CD4-positive, alpha-beta T cell treated with Interleukin-17A for 4 hours (primary cell): ENCODE results near the gene PSMC6.

Source experiments
- DNase-seq: peaks from one replicate; pipeline ENCODE4 v3.0.0-alpha.2; 2020; ENCODE audit warnings: mixed read lengths

Gene PSMC6

DNA sequence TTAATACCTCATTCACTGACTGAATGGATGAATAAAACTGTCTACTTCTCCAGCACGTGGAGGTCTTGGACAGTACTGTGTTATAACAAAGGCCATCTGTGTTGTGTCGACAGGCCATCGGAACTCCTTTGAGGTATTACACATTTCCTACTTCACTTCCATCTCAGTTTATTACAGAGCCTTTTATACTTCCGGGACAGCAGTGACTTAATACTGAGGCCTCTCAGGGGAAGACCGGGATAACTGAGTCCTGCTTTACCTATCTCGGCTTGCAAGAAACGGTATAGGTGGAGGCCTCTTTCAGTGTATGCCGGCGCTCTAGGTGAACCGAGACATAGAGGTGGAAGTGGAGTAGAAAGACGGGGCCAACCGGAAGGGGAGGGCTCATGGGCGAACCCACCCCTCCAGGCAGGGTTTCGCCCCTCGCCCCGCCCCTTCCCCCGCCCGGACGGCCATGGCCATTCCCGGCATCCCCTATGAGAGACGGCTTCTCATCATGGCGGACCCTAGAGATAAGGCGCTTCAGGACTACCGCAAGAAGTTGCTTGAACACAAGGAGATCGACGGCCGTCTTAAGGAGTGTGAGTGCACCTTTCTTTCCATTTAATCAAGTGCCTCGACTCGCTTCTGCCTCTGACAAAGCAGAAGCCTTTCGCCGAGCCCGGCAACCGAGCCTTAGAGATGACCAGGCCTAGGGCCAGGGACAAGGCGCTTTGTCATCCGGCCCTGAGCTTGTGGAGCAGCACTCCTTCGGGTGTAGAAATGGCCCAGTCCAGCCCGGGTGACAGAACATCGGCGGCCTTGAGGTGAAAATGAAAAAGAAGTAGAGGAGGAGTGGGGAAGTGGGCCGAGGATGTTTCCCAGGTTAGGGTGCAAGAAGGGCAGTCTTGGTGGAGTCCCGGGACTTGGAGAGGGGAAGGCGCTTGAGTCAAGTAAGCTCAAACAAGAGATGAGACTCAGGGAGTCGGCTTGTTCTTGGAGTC lies at the start of gene PSMC6:
TSS of gene PSMC6 (plus strand) at position 477 of the 983 bp plus-strand sequence. CDS start at position 497, 20 bp downstream.
- peak; percentile 98 for DNase-seq

DNA sequence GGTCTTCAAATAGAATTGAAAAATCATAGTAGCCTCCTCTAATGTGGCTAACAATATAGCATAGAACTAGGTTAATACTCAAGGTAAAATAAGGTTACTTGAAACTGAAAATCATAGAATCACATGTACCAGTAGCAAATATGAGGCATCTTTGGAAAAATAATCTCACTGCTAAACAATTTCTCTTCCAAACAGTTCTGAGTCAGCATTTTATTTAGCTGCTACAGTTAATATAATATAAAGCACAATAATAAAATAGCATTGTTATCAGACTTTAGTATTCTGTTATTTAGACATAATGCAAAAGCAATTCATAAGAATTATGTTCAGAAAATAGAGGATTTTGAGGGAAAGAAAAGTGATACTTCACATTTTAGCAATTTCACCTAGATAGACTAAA lies 46.7 kb upstream of the PSMC6 start:
- DNase-seq: no peak

DNA sequence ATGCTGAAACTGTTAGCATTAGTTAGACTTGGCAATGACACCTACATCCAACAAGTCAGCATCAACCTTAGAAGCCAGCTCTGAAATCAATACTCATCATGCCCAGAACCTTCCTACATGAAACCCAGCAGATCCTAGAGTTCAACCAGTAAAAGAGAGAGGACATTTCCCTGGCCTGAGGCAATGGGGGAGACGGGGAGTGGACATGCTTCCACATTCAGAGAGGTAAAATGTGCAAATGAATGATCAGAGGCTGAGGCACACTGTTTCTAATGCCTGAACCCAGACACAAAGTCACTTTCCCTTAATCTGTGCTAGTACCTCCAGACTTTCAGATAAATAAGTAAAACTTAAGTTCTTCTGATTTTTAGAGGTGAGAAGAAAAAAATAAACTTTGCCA lies 46.2 kb upstream of the PSMC6 start:
- DNase-seq: no peak

DNA sequence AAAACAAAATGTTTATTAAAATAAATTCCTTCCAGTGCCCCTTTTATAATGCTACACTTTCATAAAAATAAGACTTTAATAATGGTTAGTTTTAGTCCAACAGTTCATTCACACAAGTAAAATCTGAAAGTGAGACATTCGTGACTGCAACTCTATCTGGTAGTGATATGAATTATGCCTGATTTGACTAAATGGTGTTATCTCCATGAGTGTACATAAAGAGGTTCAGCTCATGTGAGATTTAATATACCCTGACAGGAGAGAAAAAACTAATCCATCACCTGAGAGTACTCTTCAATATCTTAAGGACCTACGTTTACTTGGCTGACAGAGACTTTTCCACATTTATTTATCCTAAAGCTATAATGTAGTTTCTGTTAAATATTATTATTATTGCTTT lies 45.7 kb upstream of the PSMC6 start:
- no peak for DNase-seq

DNA sequence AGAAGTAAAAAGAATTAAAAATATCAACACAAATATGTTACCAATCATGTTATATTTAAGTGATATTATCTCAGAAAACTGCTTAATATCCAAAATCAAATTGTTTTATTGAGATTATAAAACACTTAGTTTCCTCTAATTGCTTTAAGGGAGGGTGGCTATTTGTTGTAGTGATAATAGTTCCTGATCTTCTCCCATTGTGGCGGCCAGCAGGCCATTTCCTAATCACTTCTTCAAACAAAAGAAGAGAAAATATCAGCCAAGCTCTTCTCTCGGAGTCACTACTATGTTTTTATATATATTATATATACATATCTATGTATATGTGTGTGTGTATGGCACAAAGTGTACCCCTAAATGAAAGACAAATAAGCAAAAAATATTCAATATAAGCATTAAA lies 43.1 kb upstream of the PSMC6 start:
- DNase-seq: no peak

DNA sequence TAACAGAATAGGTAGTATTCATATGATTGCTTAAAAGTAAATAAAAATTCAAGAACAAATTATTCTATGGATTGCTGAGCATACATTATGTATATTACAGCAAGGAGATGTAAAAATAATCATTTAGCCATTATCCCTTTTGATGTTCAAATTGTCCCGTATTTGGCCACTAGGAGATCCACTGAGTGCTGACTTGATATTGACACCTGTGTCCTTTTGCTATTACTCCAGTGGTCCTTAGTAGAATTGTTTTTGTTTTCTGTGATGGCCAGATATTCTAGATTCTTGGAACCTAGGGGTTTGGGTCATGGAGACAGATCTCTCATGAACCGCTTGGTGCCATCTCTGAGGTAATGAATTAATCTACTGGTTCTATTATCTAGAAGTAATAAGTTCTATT lies 28.4 kb upstream of the PSMC6 start:
- no peak for DNase-seq

DNA sequence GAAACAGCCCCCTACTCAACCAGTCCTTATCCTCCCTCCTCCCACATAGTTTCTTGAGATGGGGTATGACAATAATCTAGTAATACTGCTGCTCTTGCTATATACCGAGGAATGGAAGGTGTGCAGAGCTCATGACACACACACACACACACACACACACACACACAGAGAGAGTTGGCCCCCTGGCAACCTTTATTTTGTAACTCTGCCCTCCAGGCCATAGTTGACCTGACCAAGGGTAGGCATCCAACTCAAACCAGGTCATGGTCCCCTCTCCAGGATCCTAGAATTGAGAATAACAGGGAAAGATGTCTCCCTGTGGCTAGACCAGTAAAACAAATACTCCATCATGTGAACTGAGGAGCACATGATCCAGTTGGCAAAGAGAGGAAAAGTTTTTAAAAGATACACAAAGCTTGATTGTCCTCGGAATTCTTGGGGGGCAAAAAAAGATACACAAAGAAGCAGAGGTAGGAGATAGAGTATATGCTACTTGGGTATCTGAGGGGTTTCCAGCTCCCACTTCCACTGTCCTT lies 22.9 kb upstream of the PSMC6 start:
- no peak for DNase-seq

DNA sequence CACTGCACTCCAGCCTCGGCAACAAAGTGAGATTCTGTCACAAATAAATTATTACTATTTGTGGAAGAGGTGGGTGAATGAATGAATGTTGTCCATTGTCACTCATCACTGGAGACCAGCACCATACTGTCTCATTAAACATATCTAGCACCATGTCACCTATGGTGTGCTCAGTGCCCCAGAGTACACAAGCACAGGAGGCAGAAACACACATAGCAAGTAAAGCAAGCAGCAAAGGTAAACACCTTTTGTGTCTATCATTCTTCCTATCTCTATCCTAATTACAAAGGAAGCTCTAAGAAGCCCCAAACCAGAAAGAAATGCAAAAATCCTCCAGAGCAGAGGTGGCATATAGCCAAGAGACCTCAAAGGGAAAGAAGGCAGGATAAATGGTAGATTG lies 20.8 kb upstream of the PSMC6 start:
- no peak for DNase-seq

DNA sequence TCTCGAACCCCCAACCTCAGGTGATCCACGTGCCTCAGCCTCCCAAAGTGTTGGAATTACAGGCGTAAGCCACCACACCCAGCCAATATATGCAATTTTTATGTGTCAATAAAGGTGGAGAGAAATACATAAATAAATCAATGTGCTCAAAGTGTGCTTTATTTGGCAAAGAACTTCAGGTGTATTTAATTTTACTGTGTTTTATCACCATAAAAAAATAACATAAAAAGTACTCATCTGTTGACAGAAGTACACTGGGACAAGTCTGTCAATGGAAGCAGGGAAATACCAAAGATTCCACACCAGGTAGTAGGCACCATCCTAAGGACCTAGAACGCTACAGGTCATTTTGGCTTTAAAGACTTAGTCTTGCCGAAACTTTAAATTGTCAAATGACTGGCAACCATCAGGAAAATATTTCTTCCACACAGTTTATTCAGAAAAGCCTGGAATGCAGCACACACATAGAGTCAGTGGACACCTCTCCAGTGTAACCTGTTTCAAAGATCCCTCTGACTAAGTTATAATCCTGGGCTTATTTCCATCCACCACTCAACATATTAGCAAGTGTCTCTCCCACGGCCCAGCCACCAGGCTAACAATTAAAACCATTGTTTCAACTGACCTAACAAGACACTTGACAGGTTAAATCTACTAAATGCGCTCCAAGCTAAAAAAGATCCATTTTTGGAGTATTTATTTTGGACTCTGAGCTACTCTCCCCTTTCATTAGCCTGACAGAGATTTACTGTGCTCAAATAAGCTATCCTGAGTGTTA lies 15.8 kb upstream of the PSMC6 start:
- DNase-seq: no peak

DNA sequence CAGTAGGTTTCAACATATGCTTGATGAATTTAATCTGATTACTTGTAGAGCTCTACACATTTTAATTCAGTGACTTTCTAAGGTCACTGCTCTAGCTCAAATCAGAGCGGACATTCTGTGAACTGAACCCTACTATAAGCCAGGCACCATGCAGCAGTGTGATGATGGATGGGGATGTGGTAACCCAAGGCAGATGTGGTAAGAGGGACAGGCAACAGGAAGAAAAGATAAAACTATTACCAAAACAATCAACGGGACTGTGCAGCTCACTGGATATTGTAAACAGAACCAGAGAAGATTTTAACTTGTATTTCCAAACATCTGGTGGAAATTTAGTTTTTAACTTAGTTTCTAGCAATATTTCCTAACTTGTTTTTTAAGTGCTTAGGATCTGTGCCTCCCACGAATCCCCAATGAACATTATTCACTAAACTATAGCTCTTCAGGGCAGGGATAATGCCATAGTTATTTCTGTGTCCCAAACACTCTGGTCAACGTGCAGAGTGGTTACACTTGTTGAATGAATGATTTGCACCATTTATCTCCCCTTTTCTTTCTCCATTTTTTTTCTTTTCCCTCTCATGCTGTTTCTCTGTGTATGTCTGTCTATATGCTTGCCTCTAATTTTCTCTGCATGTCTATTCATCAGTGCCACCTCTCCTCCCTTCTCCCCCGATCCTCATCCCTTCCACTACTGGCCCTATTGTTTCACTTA lies 14.6 kb upstream of the PSMC6 start:
- peak; percentile 35 for DNase-seq

DNA sequence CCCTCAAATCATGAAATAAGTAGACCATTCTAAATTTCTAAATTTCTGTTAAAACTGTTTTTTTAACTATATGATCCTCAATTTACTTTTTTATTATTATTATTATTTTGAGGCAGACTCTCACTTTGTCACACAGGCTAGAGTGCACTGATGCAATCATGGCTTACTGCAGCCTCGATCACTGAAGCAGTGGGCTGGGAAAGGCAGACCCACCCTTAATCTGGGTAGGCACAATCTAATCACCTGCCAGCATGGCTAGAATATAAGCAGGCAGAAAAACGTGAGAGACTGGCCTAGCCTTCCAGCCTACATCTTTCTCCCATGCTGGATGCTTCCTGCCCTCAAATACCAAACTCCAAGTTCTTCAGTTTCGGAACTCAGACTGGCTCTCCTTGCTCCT lies 14.0 kb upstream of the PSMC6 start:
- no peak for DNase-seq

DNA sequence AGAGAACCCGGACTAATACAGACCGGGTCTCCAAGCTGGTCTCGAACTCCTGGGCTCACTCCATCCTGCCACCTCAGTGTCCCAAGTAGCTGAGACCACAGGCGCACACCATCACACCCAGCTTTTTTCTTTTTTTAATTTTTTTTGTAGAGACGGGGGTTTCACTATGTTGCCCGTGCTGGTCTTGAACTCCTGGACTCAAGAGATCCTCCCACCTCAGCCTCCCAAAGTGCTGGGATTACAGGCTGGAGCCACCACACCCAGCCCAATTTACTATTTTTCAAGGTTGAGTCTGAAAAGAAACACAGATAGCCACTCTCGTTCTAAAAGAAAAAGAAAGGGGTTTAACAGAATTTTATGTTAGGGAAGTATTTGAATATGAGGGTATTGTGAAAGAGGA lies 13.5 kb upstream of the PSMC6 start:
- no peak for DNase-seq

DNA sequence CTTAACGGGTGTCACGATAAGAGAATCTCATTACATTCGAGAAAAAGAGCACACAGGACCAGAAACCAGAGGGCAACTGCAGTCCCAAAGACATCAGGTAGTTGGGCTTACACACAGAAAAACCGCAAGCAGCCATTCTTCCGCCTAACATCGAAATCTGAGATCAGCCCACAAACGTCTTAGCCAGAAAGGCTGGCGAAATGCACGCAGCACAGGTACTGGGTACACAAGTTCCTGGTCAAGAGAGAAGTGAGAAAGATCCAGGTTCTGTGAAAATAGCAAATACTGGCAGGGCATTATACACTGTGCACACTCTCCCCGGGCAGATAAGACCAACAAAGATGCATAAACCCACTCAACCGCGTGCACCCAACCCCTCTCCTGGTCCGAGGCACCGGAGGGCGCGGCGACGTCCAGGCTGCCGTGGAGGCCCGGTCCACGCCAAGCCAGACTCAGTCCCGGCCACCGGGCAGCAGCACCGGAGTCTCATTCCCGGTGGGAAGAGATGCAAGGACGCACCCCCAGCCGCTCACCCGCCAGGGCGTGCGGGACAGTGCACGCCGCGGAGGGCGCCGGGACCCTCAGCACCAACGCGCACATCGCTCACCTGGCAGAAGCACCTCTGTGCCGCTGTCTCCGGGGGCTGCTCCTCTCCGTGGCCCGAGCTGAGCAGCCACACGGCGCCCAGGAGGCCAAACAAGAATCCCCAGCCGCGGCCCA lies 12.1 kb upstream of the PSMC6 start:
- DNase-seq: peak; percentile 72

DNA sequence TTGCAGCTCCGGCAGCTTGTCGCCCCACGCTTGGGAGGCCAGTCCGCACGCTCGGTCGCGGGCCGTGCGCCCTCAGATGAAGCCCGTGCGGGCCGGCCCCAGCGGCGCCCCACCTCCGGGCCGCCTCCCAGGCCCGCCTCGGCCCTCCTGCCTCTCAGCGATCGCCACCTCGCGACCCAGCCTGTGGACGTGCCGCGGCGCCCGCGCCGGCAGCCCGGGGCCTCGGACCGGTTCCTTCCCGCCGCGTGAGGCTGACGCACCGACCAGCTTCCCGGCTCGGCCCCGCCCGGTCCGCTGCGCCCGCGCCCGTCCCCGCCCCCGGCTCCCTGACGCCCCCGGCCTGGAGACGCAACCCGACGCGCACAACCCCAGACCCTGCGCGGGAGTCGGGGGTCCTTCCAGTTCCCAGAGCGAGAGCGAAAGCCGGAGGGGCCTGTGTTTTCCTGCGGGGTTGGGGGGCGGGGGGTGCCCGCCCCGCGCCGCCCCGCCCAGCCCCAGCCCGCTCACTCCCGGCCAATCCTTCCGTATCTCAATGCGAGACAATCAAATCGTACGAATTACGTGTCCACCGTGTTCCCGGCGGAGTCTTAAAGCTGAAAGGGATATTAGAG lies 11.4 kb upstream of the PSMC6 start, which contains the start of gene ERO1A:
TSS of gene ERO1A (minus strand) at position 78 of the 611 bp plus-strand sequence. CDS start at position 1, 77 bp downstream.
- peak; percentile 71 for DNase-seq

DNA sequence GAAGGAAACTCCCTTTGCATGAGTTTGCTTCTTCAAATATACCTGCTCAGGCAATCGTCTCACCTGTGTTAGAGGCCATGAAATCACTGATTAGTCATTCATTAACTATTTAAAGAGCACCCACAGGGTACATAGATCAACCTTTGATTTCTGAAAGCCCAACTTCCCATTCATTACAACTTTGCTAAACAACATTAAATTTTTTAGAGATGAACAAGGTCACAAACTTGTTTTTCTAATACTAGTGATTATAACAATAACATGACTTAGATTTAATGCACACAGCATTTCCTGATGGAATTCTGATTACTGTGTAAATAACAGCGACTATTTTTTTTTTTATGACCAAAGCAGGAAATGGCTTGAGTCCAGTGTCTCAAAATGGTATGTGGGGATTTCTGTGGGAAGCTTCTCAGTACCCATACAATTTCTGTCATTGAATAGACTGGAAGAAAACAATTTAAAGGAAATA lies 6.3 kb upstream of the PSMC6 start:
- DNase-seq: no peak

DNA sequence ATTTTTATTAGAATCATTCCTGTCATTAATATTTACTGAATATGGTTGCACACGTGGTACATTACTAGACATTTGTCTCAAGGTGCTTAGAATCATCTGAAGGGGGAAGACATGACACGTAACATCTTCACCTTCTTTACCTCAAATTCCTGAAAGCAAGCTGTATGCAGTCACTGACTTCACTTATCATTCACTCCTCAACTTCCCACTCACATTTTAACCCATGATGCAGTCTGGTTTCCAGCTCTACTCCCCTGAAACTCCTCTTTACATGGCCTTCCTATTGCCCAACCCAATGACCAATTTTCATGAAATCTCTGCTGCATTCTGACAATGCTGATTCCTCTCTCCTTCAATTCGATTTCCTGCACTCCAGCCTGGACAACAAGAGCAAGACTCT lies 5.8 kb upstream of the PSMC6 start:
- DNase-seq: no peak

DNA sequence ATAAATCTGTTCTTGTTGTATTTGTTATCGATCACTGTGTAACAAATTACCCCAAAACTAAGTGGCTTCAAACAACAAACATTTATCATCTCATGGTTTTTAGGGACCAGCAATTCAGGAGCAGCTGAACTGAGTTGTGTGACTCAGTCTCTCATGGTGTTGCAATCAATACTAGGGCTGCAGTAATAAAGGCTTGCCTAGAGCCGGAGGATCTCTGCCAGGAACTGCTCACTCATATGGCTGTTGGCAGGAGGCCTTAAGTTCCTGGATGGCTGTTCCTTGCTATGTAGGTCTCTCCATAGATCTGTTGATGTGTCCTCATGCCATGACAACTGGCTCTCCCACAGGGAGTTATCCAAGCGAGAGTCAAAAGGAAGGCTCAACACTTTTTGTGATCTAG lies 3.8 kb upstream of the PSMC6 start:
- DNase-seq: no peak

DNA sequence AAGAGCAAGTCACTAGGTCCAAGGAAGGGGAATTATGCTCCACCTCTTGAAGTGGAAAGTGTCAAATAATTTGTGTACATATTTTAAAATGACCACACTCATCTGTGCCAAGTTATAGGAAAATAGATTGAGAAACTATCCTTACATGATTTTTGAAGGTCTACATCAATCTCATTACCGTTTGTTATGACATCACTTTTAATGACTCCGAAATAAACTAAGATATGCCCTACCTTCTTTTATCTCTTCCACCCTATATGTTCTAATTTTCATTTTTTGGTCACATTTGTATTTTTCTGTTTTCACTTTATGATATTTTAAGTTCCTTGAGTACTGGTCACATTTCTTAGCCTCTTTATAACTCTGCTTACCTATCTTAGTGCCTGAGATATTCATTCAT lies 3.3 kb upstream of the PSMC6 start:
- no peak for DNase-seq

DNA sequence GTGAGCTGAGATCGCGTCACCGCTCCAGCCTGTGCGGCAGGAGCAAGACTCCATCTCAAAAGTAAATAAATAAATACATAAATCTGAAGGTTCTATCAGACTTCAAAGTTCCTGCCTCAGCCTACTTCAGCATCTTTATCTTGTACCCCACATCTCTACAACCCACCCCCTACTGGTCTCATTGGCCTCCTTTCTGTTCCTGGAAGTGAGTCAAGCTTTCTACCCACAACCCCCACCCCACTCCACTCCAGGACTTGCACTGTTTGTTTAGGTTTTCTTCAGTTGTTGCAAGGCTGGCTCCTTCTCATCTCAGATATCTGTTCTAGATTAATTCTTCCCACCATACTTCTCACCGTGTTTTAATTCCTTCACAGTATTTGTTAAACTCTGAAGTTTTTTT lies 714 bp upstream of the PSMC6 start:
- DNase-seq: peak; percentile 62

DNA sequence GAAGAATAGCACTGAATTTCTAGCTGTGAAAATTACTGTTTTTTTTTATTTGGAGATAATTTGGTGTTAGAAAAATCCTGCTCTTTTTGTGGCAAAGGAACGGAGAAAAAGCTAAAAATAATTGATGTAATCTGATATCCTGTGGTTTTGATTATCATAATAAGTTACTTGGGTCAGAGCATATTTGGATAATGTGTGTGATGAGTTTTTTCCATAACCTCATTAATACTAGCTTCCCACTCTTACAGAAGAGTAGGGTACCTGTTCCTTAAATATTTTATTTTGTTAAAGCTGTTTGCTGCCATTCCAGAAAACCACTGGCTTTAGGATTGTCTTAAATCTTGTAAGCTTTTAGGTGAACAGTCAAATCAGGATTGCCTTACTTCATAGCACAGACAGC lies 4.7 kb downstream of the PSMC6 start:
- DNase-seq: no peak

DNA sequence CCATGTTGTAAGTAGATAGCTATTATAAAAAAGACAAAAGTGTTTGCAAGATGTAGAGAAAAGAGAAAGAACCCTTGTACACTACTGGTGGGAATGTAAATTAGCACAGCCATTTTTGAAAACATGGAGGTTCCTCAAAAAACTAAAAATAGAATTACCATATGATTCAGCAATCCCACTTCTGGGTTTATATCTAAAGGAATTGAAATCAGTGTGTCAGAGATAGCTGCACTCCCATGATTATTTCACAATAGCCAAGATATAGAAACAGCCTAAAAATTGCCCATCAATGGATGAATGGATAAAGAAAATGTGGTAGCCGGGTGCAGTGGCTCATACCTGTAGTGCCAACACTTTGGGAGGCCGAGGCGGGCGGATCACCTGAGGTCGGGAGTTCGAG lies 9.2 kb downstream of the PSMC6 start:
- no peak for DNase-seq
